NCI-H748 (cell line): ENCODE data around the gene ZDHHC19.
A peak's percentile ranks its signal among the peaks of the same experiment; 100 is the strongest.
"Not testable (repeated sequence)": the region's sequence is repeated elsewhere in the genome, so short reads cannot be mapped to it uniquely, and the experiment has no call there.

Experiments used
- DNase-seq: peaks from one replicate; lab custom pipeline; 2025; ENCODE audit not compliant: unreplicated experiment; lab: John Stamatoyannopoulos, UW

Gene ZDHHC19

DNA sequence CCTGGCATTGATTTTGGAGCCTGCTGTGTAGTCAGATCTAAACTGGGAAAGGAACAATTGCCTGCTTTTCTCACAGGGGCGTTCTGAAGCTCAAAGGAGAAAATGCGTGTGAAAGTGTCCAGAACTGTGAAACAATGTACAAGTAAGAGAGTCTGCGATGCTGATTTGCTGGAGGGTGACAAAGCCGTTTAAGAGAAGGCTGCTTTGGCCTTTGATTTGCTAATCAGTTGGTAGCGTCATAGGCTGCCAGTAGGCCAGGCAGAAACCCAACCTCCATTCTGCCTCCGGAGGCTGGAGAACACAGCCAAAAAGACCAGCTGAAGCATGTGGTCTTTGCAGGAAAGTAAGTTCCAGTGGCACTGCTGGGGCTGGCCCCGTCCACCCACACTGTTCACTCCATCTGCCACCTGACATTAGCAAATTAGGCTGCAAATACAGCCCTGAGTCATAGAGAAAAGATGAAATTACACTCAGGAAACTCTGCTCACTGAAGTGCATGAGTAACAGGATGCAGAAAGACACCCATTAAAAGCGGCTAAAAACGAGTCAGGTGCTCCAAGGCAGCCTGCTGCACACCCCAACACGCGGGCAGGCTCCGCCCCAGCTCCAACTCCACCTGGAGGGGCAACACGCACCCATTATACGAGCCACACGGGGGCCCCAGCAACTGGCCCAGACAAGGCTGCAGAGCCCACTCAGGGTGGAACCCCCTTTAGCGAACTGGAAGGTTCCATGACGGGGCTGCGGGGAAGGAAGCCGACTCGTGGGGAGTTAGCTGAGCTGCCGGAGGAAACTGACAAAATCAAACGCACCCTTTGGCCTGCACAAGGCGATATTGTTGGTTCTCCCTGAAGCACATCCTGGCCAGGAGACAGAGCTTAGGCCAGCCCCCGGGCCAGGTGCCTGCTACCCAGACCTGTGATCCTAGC lies 31.6 kb downstream of the ZDHHC19 start:
- DNase-seq: no peak

DNA sequence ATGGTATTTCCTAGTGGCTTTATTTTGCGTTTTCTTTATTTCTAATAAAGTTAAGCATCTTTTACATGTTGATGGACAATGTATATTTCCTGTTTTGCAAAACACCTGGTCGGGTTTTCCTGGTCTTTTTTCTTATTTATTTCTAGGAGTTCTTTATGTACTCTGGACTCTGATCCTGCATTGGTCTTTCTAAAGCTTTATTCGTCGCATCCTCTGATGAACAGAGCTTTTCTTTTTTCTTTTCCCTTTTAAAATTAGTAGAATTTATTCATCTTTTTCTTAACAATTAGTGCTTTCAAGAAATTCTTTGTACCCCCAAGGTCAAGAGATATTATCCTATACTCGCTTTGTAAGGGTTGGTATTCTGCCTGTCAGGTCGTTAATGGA lies 32.2 kb downstream of the ZDHHC19 start:
- no peak for DNase-seq

DNA sequence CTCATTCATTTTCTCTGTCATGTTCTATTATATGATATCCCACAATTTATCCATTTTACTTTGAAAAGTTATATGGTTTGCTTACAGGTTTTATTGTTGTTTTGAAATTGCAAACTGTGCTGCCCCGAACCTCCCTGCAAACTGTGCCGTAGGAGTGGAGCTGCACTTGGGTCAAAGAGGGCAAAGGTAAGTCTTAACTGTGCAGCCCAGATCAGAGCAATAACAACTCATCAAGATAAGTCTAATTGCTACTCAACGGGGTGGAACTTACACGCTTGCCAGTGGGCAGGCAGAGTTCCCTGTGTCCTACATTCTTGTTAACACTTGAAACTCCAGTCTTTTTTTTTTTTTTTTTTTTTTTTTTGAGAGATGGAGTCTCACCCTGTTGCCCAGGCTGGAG lies 33.2 kb downstream of the ZDHHC19 start:
- DNase-seq: no peak

- no peak for DNase-seq
These were observed 33.6 kb downstream of the ZDHHC19 start for GRCh38 chr3:196177567-196177966.

GRCh38 chr3:196175722-196176121 lies 35.5 kb downstream of the ZDHHC19 start:
- no peak for DNase-seq

DNA sequence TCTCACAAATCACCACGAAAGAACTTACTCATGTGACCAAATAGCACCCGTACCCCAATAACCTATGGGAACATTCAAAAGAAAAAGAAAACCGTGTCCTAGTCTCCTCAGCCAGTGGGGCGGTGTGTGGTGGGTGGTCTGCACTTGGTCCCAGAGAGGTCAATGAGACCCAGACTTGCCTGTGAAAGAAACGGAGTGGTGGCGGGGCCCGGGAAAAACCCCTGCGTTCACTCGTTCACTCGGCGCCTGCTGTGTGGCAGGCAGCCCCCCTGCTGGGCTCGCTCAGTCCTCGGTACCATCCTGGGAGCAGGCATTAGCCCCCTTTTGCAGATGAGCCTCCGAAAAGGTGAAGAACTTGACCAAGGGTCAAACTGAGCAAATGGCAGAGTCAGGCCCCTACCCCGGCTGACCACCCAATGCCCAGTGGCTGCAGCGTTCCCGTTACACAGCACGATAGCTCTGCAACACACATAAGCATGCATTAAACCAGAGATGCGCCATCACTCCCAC lies 36.0 kb downstream of the ZDHHC19 start:
- no peak for DNase-seq

- DNase-seq: no peak
These were observed 36.5 kb downstream of the ZDHHC19 start for GRCh38 chr3:196174652-196175051.

DNA sequence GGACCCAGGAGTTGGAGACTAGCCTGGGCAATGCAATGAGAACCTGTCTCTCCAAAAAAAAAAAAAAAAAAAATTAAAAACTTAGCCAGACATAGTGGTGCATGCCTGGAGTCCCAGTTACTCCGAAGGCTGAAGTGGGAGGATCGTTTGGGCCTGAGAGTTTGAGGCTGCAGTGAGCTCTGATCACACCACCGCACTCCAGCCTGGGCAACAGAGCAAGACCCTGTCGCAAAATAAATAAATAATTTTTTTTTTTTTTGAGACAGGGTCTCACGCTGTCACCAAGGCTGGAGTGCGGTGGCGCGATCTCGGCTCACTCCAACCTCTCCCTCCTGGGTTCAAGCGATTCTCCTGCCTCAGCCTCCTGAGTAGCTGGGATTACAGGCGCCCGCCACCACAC lies 40.9 kb downstream of the ZDHHC19 start:
- not testable (repeated sequence) for DNase-seq

DNA sequence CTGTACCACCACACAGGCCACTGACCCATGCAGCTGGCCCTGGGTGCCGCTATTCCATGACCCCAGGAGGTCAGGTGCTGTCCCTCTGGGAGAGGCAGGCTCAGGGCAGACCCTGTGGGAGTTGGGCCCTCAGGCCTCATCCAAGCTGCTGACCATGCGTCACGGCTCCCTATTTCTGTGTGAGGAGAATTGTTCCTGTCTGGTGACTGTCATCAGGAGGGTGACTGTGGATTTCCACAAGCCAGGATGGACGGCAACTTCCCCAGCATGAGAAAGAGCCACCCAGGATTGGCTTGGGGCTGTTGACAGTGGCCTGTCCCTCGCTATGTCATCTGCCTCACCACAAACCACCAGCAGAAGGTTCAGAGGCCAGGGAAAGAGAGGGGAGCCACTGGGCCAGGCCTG lies 41.4 kb downstream of the ZDHHC19 start:
- DNase-seq: no peak

- DNase-seq: peak; percentile 4
These were observed 42.3 kb downstream of the ZDHHC19 start for GRCh38 chr3:196168808-196169391.

DNA sequence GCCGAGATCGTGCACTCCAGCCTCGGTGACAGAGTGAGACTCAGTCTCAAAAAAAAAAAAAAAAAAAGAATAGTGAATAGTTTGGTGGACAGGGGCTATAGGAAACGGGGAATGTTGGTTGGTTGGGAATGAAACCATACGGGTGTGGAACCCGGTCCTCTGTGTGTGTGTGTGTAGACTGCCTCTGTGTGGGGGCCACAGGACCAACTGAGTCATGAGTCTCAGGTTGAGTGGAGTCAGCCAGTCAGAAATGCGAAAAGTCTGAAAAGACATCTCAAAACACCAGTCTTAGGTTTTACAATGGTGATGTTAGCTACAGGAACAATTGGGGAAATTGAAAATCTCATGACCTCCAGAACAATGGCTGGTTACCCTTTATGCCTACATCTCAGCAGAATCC lies 44.5 kb downstream of the ZDHHC19 start:
- DNase-seq: no peak

DNA sequence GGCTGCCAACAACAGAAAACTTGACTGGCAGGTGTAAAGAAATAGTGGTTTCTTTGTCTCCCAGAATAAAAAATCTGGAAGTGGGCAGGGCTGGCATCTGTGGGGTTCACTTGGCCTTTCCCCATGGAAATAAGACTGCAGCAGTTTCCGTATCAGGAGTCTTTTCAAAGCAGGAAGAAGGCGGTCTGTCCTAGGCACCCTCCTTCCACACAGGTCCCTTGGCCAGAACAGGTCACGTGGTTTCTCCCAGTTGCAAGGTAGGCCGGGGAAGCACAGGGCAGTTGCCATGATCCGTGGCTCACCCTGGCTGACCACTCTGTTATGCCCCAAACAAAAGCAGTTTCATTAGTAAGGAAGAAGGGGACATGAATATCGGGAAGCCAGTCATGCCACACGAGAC lies 45.4 kb downstream of the ZDHHC19 start:
- DNase-seq: no peak

- not testable (repeated sequence) for DNase-seq
These were observed 46.1 kb downstream of the ZDHHC19 start for GRCh38 chr3:196165006-196165575.

- no peak for DNase-seq
These were observed 46.6 kb downstream of the ZDHHC19 start for GRCh38 chr3:196164576-196164975.

GRCh38 chr3:196163666-196164493 lies 47.3 kb downstream of the ZDHHC19 start:
- DNase-seq: no peak

DNA sequence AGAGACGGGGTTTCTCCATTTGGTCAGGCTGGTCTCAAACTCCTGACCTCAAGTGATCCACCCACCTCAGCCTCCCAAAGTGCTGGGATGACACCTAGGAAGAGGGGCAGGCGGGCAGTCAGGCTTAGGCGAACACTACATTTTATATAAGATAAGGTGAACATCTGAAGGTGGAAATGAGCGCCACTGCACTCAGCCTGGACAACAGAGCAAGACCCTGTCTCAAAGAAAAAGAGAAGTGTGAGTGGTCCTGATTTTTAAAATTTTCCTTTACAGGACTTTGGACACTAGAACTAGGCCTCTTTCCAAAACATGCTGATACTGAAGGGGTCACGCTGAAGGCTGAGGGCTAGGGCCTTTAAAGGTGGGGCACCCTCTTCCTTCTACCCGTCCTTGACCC lies 48.0 kb downstream of the ZDHHC19 start:
- no peak for DNase-seq

DNA sequence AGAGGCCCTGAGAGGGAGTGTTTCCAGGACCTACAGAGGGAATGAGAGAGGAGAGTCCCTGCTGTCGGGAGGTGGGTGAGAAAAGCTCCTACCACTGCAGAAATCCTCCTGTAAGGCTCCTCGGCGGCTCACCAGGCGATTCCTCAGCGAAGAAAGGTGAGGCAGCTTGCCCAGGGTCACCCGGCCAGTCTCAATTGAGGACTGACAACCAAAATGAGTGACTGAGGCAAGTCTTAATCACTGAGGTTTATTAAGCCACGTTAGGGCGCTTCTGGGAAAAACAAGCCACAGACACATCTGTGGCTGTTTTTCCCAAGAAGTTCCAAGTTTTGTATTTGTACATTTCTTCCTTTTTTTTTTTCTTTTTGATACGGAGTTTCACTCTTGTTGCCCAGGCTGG lies 48.5 kb downstream of the ZDHHC19 start:
- no peak for DNase-seq

DNA sequence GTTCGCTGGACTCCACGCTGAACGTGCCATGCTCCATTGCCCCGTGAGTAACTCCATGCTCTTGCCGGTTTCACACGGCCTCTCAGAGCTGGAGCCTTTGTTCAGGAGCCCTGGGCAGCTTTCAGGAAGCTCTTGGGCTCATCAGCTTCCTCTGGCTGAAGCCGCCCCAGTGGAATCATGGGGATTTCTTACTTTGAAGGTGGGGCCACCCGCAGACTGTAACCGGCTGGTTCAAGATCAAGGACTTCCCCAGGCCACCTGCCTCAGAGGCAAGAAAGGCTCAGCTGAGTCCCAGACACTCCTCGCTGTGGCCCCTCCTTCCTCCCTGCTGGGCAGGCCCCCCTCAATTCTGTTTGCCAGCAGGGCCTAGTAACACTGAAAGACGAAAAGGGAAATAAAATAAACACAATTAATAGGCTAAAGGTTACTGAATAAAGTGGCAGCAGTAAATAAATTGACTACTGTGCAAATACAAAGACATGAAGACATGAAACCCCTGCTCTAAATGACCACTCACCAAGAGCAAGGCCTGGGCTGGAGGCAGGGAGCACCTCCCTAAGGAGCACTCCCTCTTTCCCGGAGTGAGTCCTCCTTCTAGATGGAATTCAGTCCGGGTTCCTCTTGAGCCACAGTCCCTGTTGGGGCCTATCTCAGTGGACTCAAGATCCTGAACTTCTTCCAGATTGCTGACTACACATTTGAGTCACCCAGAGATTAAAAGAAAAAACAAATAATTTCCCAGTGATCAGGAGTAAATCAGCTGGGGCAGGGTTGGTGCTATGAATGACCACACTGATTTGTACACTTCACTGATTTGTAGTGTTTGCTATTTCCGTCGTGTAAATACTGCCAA lies 51.0 kb downstream of the ZDHHC19 start:
- peak; percentile 71 for DNase-seq

- no peak for DNase-seq
These were observed 51.7 kb downstream of the ZDHHC19 start for GRCh38 chr3:196159526-196159925.

DNA sequence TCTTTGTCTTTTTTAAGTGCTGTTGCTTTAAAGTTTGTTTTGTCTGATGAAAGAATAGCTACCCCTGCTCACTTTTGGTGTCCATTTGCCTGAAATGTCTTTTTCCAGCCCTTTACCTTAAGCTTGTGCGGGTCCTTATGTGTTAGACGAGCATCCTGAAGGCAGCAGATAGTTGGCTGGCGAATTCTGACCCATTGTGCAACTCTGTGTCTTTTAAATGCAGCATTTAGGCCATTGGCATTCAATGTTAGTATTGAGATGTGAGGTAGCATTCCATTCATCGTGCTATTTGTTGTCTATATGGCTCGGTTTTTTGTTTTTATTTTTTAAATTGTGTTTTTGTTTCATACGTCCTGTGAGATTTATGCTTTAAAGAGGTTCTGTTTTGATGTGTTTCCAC lies 55.0 kb downstream of the ZDHHC19 start:
- DNase-seq: no peak
